HG03066 (cell line): Measurements from ENCODE around the gene ENTPD2.

Experiments used
- ATAC-seq: cut with Tn5 transposase; IDR thresholded peaks from one replicate; pipeline ENCODE4 v1.9.1; 2021; ENCODE audit warnings: low read depth; ENCODE audit not compliant: unreplicated experiment

ENTPD2 gene

DNA sequence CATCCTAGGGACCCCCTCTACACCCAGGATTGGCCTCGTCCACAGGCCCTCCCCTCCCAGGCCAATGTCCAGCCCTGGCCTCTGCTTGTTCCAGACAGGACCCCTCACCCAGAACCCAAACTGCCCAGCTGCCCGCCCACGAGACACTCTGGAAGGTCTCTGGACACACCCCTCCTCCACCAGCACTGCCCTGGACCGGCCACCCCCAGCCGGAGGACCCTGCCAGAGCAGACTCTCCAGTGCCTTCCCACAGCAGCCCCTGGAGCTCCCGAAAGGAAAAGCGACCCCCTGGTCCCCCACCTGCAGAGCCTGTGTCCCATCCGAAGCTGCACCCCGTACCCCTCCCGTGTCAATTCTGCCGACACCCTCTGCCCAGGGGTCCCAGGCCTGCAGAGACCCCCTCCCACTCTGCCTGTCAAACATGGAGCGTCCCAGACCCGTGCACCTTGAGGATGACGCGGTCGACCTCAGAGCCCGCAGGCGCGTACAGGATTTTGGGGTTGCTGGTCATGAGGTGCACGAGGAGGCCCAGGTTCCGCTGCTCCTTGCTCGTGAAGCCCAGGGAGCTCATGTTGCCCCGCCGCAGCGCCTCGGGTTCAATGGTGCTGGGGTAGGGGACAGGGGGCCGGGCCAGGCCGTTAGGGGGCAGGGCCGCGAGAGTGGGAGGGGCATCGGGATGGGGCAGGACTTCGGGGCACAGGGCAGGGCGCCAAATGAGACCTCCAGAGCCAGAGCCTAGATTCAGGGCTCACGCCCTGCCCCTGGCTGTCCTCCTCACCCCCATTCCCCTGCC, 33.8 kb downstream of the ENTPD2 start:
- ATAC-seq: no peak

- no peak for ATAC-seq
Measured at GRCh38 chr9:137018761-137019559, 34.9 kb downstream of the ENTPD2 start.

GRCh38 chr9:137017791-137018497, 35.9 kb downstream of the ENTPD2 start:
- no peak for ATAC-seq

DNA sequence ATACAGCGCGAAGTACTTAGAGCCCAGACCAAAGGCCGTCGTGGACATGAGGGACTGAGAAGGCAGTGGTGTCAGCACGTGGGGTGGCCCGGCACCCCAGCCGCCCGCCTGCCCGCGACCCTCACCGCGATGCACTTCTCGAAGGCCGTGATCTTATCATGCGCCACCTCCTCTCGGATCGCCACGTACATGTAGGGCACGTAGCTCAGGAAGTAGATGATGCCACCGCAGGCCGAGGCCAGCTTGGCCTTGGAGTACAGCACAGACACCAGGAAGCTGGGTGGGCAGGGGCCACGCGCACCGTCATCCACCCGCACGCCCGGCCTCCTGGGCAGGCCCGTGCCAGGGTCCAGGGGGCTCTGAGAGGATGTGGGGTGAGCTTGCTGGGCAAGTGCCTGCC, 36.8 kb downstream of the ENTPD2 start:
- no peak for ATAC-seq

DNA sequence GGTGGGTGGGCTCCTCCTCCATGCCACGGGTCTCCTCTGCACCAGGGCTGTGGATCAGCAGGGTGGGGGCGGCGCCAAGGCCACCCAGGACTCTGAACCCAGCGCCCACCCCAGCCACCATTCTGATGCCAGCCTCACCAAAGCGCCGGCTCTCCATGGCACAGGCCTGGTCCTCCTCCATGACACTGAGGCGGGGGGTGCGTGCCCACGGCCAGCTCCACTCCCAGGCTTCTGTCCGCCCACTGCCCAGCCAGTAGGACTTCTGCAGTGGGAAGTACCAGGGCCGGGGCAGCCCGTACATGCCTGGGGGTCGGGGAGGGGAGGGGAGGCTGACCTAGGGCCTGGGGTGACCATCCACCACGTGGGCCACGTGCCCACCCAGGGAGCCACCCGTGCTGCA, 37.4 kb downstream of the ENTPD2 start:
- no peak for ATAC-seq

- ATAC-seq: no peak
Measured at GRCh38 chr9:137015976-137016375, 37.9 kb downstream of the ENTPD2 start.

- no peak for ATAC-seq
Measured at GRCh38 chr9:137015540-137015930, 38.3 kb downstream of the ENTPD2 start.

DNA sequence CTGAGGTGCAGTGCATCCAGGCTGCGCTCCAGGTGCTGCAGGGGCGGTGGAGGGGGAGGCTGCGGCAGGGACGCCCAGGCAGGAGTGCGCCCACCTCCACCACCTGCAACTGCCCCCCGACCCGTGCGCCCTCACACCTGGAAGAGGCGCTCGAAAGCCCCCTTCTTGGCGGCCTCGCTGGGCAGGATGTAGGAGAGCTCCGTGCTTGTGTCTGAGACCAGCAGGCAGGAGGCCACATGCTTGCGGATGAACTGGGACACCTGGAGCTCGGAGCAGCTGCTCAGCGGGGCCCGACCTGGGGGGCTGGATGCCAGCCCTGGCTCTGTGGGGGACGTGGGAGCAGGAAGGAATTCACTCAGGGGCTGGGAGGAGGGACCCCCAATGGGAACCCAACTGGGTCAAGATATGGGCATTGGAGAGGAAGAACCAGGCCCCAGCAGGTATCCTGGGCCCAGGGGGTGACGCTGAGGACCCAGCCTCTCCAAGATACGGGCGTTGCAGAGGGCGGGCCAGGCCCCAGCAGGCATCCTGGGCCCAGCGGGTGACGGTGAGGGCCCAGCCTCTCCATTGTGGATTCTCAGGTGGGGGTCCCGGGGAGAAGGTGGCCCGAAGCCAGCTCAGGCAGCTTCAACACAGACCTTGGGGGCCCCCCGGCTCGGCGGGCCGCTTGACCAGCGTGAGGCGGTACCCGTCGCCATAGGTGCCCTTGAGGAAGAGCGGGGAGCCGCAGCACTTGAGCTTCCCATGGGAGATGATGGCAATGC, 38.9 kb downstream of the ENTPD2 start:
- no peak for ATAC-seq

GRCh38 chr9:137014166-137014565, 39.7 kb downstream of the ENTPD2 start:
- no peak for ATAC-seq

- no peak for ATAC-seq
Measured at GRCh38 chr9:137013571-137013940, 40.3 kb downstream of the ENTPD2 start.

DNA sequence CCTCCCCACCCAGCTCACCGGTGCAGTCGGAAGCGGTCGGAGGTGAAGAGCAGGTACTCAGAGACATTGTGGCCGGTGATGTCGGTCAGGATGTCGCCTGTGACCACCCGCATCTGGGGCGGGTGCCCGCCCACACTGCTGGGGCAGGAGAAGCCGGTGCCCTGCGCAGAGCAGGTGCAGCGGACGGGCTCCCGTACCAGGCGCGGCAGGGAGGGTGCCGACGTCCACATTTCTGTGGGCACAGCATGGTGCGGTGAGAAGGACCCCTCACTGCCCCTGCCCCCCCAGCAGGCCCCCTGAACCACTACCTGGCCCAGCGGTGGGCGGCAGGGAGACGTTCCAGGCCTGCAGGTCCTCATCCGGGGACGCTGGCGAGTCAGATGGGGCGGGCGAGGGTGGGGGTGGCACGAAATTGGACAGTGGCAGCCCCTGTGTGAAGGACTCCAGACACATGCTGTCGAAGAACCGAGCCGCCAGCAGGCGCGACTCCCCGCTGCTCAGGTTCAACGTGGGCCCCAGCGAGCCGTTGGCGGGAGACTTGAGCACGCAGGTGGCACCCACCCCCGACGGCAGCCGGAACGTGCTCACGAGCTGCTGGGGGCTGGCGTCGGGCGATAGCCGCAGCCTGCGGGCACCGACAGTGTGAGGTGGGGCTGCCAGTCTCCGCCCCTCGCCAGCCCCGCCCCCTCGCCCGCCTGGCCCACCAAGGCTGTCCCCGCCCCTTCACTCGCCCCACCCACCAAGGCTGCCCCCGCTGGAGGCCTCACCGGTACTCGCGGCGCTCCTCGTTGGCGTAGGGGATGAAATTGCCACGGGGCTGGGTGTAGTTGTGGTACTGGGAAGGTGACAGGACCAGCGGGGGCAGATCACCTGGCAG, 40.9 kb downstream of the ENTPD2 start:
- ATAC-seq: no peak

- no peak for ATAC-seq
Measured at GRCh38 chr9:137011907-137012675, 41.8 kb downstream of the ENTPD2 start.

- ATAC-seq: no peak
Measured at GRCh38 chr9:137011156-137011555, 42.7 kb downstream of the ENTPD2 start.

- no peak for ATAC-seq
Measured at GRCh38 chr9:137009938-137010732, 43.7 kb downstream of the ENTPD2 start.

- ATAC-seq: no peak
Measured at GRCh38 chr9:137009217-137009616, 44.6 kb downstream of the ENTPD2 start.

- no peak for ATAC-seq
Measured at GRCh38 chr9:137008312-137008711, 45.5 kb downstream of the ENTPD2 start.

GRCh38 chr9:137007816-137008270, 46.0 kb downstream of the ENTPD2 start:
- ATAC-seq: no peak
